GM21786 (cell line): Measurements from ENCODE around the gene ZBTB42.

Experiments used
- ATAC-seq: cut with Tn5 transposase; IDR thresholded peaks from one replicate; pipeline ENCODE4 v1.9.1; 2021; ENCODE audit not compliant: unreplicated experiment

ZBTB42 gene

DNA sequence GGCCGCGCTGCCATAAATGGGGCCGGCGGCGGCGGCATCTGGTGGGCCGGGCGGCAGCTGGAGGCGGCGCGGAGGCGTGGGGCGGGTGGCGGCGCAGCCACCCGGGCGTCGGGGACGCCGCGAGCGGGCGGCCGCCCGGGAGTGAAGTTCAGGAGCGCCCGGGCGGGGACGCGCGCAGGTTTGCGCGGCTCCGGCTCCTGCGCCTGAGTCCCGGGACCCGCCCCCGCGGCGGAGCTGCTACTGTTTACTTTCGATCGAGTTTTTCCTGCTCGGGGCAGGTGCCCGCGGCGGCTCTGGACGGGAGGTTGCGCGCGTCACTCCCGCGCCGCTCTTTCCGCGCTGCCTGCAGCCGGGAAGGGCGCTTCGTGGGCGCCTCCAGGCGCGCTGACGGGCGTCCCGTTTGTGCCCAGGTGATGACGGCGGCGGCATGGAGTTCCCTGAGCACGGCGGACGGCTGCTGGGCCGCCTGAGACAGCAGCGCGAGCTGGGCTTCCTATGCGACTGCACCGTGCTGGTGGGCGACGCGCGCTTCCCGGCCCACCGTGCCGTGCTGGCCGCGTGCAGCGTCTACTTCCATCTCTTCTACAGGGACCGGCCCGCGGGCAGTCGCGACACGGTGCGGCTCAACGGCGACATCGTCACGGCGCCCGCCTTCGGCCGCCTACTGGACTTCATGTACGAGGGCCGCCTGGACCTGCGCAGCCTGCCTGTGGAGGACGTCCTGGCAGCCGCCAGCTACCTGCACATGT is at the start of gene ZBTB42:
Gene ZBTB42, plus strand, starts transcription at position 331 of the 749 bp plus-strand sequence. Its CDS starts 97 bp downstream, at position 428.
- ATAC-seq = no peak

DNA sequence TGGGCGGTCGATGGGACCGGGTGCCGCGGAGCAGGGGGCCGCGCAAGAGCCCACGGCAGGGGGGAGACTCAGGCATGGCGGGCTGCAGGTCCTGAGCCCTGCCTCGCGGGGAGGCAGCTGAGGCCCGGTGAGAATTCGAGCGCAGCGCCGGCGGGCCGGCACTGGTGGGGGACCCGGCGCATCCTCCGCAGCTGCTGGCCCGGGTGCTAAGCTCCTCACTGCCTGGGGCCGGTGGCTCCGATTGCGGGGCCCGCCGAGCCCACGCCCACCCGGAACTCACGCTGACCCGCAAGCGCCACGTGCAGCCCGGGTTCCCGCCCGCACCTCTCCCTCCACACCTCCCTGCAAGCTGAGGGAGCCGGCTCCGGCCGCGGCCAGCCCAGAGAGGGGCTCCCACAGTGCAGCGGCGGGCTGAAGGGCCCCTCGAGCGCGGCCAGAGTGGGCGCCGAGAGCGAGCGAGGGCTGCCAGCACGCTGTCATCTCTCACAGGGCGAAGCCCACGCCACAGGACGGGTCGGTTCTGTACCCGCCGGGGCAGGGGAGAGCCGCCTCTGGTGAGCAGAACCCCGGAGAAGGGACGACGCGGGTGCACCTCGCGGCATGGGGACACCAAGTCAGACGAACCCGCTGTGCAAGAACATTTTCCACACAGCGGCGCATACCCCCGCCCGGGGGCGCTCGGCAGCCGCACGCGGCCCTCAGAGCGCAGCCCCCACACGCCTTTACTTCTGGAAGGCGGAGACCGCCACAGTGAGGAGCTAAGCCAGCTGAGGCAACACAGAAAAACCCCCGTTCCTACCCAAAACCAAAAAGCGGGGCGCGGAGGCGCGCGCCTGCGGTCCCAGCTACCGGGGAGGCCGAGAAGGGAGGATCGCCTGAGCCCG is 49.1 kb upstream of the ZBTB42 start:
- no peak for ATAC-seq

DNA sequence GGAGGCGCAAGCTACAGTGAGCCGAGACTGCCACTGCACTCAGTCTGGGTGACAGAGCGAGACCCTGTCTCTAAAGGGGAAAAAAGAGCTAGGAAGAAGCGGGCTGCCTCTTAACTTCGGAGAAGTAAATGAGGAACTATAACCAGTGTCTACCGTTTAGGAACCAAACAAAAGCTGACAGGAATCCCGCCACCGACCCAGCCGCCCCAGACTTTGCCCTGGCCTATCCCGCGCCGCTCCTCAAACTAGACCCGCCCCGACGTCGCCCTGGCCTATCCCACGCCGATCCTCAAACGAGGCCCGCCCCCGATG is 48.5 kb upstream of the ZBTB42 start:
- ATAC-seq = peak; percentile 85

- ATAC-seq = peak; percentile 90
These were observed 48.0 kb upstream of the ZBTB42 start, which contains the start of gene SIVA1 for GRCh38 chr14:104752735-104753527. TSS of gene SIVA1 (plus strand) at chr14:104753147. CDS start at chr14:104753202, 55 bp downstream.

- no peak for ATAC-seq
These were observed 47.2 kb upstream of the ZBTB42 start for GRCh38 chr14:104753528-104754212.

- no peak for ATAC-seq
These were observed 46.6 kb upstream of the ZBTB42 start for GRCh38 chr14:104754213-104754851.

- ATAC-seq = no peak
These were observed 45.3 kb upstream of the ZBTB42 start for GRCh38 chr14:104755621-104756020.

GRCh38 chr14:104756477-104757237 is 44.2 kb upstream of the ZBTB42 start:
- ATAC-seq = no peak

GRCh38 chr14:104757238-104757585 is 43.7 kb upstream of the ZBTB42 start:
- no peak for ATAC-seq

DNA sequence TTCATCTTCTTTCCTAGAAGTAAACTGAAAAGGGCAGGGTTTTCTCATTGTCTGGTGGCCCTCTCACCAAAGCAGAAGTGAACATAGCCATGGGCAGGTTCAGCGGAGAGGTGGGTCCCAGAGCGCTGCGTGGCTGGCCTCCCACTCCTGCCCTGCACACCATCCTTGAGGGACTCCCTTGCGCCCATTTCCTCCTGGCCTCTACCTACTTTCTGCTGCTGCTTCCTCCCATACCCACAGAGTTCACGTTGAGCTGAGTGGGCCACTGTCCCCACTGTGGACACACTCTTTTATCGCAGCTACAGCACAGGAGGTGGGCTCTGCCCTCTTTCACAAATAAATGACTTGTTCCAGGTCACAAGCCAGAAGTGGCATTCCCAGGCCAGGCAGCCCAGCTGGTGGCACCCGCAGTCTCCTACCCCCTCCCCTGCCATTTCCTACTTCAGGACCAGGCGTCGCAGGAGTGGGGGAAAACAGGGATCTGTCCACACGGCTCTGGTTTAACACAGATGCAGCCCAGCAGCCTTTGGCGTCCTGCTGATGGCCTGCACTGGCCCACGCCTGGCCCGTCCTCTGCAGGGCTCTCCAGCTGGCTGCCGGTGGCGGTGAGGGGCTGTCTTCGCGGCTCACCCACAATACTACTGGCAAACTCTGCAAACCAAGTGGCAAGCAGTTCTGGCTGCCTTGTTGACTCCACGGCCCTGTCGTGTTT is 43.1 kb upstream of the ZBTB42 start:
- ATAC-seq = no peak

- ATAC-seq = no peak
These were observed 41.6 kb upstream of the ZBTB42 start for GRCh38 chr14:104758981-104759969.

- no peak for ATAC-seq
These were observed 35.4 kb upstream of the ZBTB42 start for GRCh38 chr14:104765517-104765916.

DNA sequence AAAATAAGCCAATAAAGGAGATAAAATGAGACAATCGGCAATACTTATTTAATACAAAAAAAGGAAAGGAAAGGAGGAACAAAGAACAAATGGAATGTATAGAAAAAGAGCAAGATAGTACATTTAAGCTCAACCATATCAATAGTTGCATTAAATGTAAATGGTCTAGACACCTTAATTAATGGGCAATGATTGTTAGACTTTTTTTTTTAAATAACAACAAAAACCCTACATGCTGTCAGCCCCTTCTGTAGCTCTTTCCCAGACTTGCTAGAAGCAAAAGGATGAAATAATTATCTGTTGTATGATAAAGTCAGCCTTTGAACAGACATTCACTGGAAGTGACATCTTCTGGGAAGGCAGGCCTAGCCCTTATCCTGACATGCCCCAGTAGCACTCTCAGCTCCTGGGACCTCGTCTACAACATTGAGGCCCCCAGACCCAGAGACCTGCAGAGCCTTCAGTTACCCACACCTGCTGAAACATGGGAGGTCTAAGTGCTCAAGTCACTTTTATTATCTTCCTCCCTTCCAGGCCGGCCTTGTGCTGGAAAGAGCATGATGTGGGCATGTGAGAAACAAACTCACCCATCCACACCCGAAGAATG is 34.5 kb upstream of the ZBTB42 start:
- no peak for ATAC-seq

DNA sequence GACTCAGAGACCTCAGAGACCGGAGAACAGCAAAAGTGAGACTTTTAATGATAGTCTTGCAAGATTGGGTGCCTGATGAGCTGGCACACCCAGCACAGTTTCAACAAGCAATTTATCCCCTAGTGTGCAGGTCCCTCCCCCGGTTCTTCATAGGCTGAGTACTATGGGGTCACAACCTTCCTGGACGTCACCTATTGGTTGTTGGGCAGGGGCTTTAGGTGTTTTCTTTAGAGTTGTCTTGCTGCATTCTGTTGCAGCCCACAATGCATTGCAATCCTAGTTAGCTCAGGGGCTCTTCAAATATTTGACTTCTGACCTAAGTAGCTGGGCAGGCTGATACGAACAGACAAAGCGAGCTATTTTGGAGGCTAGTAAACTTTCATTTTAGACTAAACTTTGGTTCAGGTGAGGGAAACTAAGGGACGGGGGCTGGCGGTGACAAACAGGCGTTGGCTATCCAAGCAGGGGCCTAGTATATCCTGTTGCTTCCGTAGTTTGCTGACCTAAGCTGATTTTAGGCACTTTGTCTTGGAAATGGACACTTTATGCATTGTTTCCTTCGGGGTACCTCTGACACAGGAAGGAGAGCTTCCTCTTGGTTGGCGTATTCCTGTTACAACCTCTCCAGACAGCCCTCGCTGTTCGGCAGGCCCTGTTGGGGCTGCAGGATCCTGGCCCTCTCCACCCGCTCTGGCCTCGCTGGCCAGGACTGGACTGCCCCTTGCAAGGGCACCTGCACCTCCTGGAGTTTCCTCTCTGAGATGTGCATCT is 33.9 kb upstream of the ZBTB42 start:
- ATAC-seq = no peak

- ATAC-seq = no peak
These were observed 33.3 kb upstream of the ZBTB42 start for GRCh38 chr14:104767634-104767918.

DNA sequence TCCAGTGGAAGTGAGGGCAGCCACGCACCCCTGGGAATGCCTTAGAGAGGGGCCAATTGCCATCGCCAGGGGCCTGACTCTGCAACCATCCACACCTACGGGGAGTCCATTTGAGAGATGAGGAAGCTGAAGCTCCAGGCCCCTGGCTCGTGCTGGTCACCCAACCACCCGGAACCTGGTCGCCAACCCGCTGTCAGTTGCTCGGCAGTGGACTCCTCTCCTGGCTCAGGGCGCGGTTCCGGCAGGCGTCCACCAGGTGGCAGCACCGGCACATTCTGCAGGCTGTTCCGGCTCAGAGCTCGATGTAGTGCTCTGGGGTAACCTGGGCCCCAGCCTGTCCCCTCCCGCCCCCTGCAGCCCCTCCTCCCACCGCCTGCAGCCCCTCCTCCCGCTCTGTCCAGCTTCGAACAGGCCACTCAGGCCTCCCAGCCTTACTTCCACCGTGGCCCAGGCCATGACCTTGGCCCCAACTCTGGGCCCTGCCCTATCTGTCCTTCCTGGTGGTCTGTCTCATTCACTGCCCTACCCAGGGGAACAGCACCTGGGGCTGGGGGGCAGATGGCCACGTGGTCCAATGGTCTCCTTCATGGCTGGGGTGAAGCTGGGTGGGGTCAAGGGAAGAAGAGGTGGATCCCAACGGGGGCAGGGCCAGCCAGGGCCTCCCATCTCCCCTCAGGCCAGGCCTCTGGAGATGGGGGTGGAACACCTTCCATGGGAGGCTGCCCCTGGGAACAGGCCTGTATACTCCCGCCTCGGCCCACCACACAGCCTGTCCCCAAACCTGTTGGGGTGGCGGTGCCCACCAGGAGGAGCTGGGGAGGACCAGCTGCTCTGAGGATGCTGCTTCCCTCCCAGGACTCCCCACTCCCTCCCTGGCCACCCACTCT is 32.2 kb upstream of the ZBTB42 start:
- ATAC-seq = peak; percentile 86
